ENCODE measurements around the gene HPN.

GRCh38 chr19:34994643-34995541 lies 46.6 kb upstream of the HPN start:
- TF ChIP-seq CTCF (IDR thresholded peaks at IDR 0.05) (no peak), POLR2A (IDR thresholded peaks at IDR 0.05) (no peak), EP300 (IDR thresholded peaks at IDR 0.05) (no peak), POLR2AphosphoS5 (IDR thresholded peaks at IDR 0.05) (no peak)
